GM21423 (cell line): ENCODE data around the gene CYB5B.

Experiments
- ATAC-seq: cut with Tn5 transposase; IDR thresholded peaks from one replicate; pipeline ENCODE4 v1.9.1; 2021; ENCODE audit warnings: mild to moderate bottlenecking, moderate library complexity; ENCODE audit not compliant: unreplicated experiment

Gene CYB5B

GRCh38 chr16:69483611-69484010 lies 59.2 kb downstream of the CYB5B start:
- ATAC-seq, result no peak

GRCh38 chr16:69485361-69485760 lies 60.9 kb downstream of the CYB5B start:
- ATAC-seq, result no peak

GRCh38 chr16:69485816-69486215 lies 61.4 kb downstream of the CYB5B start:
- ATAC-seq, result no peak

GRCh38 chr16:69486272-69486671 lies 61.9 kb downstream of the CYB5B start:
- ATAC-seq, result no peak

GRCh38 chr16:69486724-69487123 lies 62.3 kb downstream of the CYB5B start:
- no peak for ATAC-seq

- no peak for ATAC-seq
Measured at GRCh38 chr16:69490707-69491324, 66.4 kb downstream of the CYB5B start.

- no peak for ATAC-seq
Measured at GRCh38 chr16:69494991-69495392, 70.6 kb downstream of the CYB5B start.

- ATAC-seq, result no peak
Measured at GRCh38 chr16:69495821-69496220, 71.4 kb downstream of the CYB5B start.

GRCh38 chr16:69496376-69496775 lies 72.0 kb downstream of the CYB5B start:
- ATAC-seq, result no peak

GRCh38 chr16:69496896-69497295 lies 72.5 kb downstream of the CYB5B start:
- no peak for ATAC-seq

GRCh38 chr16:69497876-69498596 lies 73.6 kb downstream of the CYB5B start:
- no peak for ATAC-seq

- no peak for ATAC-seq
Measured at GRCh38 chr16:69498926-69499325, 74.5 kb downstream of the CYB5B start.

GRCh38 chr16:69499541-69500230 lies 75.3 kb downstream of the CYB5B start:
- no peak for ATAC-seq

- ATAC-seq, result no peak
Measured at GRCh38 chr16:69500496-69500895, 76.1 kb downstream of the CYB5B start.

- peak; percentile 51 for ATAC-seq
Measured at GRCh38 chr16:69501956-69502745, 77.7 kb downstream of the CYB5B start.

GRCh38 chr16:69503244-69503643 lies 78.8 kb downstream of the CYB5B start:
- ATAC-seq, result no peak

GRCh38 chr16:69508033-69508755 lies 83.8 kb downstream of the CYB5B start:
- no peak for ATAC-seq

GRCh38 chr16:69509125-69509524 lies 84.7 kb downstream of the CYB5B start:
- no peak for ATAC-seq

GRCh38 chr16:69511651-69512050 lies 87.2 kb downstream of the CYB5B start:
- ATAC-seq, result no peak

GRCh38 chr16:69513180-69513966 lies 89.0 kb downstream of the CYB5B start:
- no peak for ATAC-seq
